OCI-M2 (cell line): Measurements from ENCODE around the gene PTCRA.

Source experiments
- DNase-seq: peaks from one replicate; lab custom pipeline; 2025; ENCODE audit not compliant: unreplicated experiment; lab: John Stamatoyannopoulos, UW

Gene PTCRA

DNA sequence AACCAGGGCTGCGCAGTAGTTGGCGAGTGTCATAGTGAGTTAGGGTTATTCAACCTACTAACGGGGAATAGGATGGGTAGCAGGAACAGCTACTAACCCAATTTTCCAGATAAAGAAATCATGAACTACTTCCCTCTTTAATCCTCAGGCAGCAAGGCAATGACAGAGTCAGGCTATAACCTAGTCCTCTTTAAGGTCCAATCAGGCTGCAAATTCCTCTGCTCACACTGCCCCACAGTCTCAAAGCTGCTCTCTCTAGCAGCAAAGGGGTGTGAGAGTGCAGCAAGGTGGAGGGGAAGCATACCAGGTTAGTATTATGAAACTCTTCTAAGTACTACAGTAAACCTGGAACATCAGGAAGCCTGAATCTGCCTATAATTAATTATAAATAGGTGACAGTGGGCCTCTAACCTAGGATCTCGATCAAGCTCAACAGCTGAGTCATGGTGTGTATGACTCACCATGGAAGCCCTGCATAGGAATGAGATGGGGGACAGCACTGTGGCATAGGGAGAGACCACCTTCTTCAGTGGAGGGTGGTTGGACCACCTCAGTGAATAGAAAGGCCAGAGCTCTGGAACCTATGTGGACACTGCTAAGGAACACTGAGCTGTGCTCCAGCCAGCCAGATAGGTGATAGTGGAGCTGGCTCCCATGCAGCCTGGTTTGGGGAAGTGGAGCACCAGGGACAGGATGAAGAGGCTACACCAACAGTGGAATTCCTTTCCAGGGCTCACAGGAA lies 55.2 kb downstream of the PTCRA start:
- no peak for DNase-seq

DNA sequence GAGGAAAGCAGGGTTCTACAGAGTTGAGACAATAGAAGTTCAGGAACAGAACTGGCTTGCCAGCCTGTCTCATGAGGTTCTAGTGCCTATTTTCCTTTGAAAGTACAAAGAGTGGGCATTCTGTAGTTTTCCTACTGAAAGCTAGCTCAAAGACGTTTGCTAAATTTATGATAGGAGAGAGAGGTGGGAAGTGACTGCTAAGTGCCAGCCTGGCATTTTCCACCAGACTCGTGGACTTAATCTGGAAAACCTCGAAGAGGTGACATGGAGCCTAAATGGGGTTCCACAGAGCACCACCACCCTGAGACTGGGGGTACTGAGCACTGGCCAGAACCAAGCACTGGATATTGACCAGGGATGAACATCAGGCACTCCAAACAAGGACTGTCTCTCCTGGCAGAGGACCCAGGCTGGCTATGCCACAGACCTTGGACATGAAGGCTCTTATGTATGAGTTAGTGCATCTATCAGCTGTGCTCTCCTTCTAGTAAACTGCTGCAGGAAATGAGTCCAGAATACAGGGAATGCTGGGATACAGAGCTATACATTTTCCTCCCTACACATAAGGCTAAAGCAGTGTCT lies 56.0 kb downstream of the PTCRA start:
- DNase-seq, result no peak

DNA sequence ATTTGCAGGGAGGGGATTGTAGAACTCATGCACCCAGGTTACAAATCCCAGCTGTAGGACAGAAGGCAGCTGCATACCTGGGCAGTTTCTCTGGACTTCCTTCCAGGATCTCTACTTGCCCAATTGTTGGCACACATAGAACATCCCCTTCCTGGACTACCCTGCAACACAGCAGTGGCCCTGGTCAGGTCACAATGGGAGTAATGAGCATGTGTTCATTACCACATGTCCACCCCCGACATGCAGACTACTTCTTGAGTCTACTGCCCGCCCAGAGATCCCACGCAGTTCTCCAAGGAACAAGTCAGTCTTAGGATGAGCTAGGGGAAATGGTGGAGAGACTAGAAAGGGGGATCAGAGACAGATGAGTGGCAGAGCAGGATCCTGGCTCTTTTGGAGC lies 58.1 kb downstream of the PTCRA start:
- no peak for DNase-seq

DNA sequence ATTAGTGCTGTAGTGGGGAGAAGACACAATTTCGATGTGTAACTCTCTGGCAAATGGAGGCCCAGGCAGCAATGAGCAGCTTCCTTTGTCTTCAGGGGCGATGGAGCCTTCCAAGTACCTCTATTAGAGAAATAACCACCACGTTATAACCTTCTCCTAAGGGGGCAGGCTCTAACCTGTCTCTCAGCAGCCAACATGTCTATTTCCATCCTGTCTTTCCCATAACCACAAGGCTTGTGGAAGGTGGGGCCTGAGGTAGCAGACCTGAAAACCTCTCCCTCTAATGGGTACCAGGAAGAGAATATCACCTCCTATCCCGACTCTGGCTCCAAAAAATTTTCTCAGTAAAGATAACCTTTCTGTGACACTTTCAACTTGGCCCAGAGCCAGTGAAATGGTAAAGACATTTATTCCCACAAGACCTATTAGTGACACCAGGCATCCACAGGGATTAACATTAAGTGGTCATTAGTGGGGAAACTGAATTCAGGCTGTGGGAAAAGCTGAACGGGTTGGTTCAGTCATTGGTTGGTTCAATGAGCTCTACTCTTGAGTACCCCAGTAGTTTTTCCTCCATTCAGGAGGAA lies 59.2 kb downstream of the PTCRA start:
- DNase-seq, result no peak
